ENCODE results near the gene SPIB. TPM values are rescaled to one million over a fixed set of nuclear protein-coding genes. Genes with fewer than 3 reads are reported as not detected.
"Not testable (repeated sequence)": the region's sequence is repeated elsewhere in the genome, so short reads cannot be mapped to it uniquely, and the experiment has no call there.

Gene SPIB
- total RNA-seq, 1 donor from 2014 or later: 0.72 TPM

DNA sequence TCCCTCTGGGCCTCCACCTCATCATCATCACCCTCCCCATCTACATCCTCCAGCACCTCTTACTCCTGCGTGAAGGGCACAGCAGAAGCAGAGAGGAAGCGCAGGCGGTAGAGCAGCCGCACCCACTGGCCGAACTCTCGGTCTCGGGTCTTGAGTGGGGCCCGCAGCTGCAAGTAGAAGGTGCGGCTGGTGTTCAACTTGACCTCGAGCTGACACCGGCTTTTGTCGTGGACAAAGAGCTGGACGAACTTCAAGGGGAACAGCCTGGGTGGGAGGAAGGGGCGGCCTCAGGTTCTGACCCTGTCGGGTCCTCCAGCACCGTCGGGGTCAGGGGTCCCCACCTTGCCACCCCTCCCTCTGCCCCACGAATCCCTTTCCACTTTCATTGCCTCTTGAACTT lies 48.8 kb downstream of the SPIB start:
- DNase-seq (ENCODE audit: low spot score): no peak

DNA sequence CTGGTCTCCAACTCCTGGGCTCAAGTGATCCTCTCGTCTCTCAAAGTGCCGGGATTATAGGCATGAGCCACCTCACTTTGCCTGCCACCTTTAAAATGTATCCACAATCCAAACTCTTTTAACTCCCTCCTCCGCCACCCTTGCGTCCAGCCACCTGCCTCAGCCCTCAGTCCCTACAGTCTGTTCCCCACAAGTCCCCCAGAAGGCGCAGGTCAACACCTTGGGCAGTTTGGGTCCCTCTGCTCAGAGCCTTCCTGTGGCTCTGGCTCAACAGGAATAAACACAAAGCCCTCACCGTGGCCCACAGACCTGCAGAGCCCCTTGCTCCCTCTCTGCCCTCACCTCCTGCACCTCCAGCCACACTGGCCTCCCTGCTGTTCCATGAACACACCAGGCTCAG lies 50.1 kb downstream of the SPIB start:
- DNase-seq (ENCODE audit: low spot score): no peak

DNA sequence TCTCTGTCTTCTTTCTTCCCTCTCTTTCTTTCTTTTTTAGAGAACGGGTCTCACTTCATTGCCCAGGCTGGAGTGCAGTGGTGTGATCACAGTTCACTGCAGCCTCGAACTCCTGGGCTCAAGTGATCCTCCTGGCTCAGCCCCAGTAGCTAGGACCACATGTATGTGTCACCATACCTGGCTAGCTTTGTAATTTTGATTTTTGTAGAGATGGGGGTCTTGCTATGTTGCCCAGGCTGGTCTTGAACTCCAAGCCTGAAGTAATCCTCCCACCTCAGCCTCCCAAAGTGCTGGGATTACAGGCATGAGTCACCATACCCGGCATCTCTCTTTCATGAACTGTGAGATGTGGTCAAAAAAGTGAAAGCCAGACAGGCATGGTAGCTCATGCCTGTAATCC lies 54.6 kb downstream of the SPIB start:
- not testable (repeated sequence) for DNase-seq (ENCODE audit: low spot score)

DNA sequence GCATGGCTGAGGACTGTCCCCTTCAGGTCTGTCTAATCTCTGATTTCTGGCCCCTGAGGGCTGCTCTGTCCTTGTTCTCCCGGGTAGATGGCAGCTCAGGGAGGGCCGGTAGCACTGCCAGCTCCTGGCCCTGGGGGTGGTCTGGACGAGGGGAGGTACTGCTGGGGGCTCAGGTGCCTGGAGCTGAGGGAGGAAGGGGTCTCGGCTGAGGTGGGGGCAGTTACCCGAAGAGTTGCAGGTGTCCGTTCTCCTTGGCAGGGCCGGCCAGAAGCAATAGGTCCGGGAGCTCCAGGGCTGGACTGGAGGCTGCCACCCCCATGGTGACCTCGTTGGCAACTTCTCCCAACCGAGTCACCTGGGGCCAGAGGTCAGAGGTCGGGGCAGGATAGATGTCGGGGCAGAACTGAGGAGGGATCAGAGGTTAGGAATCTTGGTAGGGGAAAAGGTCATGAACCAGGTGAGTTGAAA lies 56.4 kb downstream of the SPIB start:
- no peak for DNase-seq (ENCODE audit: low spot score)

DNA sequence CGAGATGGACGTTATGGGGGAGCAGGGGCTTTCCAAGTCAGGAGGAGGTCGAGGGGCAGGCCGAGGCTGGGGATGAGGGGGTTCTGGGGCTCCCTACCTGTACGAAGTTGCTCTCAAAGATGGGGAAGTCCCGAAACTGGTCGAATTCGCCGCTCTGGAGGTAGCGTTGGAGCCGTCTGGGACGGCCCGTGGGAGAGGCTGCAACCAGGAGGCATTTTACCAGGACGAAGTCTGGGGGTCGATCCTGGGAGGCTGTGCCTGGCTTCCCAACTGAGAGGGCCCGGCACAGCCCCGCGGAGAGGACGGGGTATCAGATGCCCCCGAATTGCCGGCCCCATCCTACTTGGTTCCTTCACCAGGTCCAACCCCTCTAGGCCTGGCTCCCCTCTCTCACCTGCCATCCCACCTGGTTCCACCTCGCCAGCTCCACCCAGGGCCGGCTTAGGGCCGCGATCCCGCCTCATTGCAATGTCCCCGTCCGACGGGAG lies 57.0 kb downstream of the SPIB start:
- DNase-seq (ENCODE audit: low spot score): no peak

DNA sequence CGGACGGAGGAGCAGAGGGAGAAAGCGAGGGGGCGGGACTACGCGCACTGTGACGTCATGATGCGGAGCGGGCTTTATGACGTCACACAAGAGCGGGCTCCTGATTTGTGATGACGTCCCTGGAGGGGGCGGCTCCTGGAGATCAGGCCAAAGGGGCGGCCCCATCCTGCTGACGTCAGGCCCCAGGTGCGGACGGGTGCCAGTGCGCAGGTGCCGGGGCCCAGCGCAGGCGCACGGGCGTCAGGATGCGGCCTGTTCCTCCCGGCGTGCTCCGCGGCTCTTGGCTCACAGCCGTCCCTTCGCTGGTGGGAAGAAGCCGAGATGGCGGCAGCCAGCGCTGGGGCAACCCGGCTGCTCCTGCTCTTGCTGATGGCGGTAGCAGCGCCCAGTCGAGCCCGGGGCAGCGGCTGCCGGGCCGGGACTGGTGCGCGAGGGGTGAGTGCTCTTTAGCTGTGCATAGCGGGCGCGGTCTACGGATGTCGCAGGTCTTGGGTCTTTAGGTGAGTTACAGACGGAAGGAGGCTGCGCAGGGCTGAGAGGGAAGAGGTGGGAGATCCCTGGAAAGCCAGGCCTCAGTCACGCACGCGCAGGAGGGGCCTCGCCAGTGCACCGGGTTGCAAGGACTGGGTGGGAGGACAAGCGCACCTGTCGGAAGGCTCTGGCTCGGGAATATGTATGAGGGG lies 57.6 kb downstream of the SPIB start, which contains the start of the genes EMC10 and GARIN5A:
TSS of gene EMC10 (plus strand) at position 284 of the 683 bp plus-strand sequence. CDS start at position 322, 38 bp downstream.
TSS of gene GARIN5A (minus strand) at position 625 of the 683 bp plus-strand sequence. CDS start at position 165, 460 bp downstream.
- peak; percentile 92 for DNase-seq (ENCODE audit: low spot score)

DNA sequence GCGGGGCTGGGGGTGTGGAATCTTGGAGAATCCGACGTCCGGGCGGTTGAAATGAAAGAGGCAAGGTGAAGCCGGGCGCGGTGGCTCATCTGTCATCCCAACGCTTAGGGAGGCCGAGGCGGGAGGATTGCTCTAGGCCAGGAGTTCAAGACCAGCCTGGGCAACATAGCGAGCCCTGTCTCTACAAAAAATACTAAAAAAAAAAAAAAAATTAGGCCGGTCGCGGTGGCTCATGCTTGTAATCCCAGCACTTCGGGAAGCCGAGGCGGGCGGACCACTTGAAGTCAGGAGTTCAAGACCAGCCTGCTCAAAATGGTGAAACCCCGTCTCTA lies 58.1 kb downstream of the SPIB start:
- no peak for DNase-seq (ENCODE audit: low spot score)

DNA sequence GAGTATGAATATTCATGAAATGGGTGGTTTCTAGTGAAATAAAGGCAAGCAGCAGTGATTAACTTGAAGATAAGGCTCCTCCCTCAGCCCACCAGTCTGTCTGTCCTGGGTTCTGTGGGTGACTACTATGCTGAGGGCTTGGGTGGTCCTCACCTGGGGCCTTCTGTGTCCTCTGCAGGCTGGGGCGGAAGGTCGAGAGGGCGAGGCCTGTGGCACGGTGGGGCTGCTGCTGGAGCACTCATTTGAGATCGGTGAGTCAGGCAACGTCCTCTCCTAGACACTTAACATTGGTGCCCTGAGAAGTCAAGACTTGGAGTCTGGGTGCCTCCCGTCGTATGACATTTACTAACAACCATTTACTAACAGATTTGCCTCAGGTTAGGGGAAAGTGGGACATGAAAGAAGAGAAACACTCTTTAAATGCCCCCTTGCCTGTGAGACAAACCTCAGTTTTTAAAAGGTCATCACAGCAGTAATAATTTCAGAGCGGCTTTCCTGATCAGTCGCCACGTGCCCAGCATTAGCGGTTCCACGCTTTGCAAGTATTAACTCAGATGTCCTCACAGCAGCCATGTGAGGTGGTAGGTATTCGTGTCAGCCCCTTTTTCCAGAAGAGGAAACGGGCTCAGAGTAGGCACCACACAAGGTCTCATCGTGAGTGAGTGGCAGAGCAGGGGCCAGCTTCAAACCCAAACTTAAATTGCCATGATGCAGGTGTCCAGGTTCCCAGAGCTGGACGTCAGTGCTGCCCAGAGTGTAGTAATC lies 59.2 kb downstream of the SPIB start:
- DNase-seq (ENCODE audit: low spot score): no peak

DNA sequence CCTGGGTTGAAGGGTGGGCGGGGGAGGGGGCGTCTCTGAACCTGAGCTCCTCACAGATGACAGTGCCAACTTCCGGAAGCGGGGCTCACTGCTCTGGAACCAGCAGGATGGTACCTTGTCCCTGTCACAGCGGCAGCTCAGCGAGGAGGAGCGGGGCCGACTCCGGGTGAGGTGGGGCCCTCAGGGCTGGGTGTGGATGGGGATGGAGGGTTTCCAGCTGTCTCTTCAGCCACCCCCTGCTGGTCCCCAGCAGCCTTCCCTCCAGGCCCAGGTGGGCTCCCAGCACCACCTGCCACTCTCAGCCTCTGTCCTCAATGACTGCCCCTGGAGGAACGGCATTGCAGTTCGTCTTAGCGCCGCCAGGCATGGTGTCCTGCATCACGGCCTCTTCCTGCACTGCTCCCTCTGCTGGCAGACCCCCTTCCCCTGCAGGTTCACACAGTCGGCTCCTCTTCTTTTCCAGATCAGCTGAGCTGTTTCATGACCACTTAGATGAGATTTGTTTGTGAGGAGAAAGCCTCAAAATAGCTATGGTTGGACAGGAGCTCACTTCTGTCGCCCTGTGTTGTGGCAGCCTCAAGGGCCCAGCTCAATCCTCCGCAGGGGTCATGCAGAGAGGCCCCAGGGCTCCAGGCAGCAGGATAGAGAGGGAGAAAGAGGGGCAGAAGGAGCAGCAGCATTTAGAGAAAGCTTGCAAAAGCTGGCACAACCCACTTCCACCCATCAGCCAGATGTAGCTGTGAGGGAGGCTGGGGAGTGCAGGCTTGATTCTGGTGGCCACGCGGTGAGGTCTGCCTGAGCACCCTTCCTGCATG lies 60.4 kb downstream of the SPIB start:
- DNase-seq (ENCODE audit: low spot score): no peak

DNA sequence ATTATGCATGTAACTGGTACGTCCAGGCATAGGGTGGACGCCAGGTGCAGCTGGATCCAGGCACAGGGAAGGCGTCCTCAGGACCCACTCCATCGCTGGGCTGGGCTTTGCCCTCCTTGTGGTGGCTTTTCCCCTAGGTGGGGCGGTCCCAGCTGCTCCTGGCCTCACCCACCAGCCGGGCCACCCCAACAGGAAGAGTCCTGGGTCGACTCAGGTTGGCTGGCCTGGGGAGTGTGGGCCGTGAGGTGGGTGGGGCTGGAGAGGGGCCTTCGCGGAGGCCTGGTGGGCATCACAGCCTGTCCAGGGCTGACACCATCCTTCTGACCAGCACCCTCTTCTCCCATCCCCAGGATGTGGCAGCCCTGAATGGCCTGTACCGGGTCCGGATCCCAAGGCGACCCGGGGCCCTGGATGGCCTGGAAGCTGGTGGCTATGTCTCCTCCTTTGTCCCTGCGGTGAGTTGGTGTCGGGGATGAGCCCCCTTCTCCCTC lies 61.1 kb downstream of the SPIB start:
- no peak for DNase-seq (ENCODE audit: low spot score)

DNA sequence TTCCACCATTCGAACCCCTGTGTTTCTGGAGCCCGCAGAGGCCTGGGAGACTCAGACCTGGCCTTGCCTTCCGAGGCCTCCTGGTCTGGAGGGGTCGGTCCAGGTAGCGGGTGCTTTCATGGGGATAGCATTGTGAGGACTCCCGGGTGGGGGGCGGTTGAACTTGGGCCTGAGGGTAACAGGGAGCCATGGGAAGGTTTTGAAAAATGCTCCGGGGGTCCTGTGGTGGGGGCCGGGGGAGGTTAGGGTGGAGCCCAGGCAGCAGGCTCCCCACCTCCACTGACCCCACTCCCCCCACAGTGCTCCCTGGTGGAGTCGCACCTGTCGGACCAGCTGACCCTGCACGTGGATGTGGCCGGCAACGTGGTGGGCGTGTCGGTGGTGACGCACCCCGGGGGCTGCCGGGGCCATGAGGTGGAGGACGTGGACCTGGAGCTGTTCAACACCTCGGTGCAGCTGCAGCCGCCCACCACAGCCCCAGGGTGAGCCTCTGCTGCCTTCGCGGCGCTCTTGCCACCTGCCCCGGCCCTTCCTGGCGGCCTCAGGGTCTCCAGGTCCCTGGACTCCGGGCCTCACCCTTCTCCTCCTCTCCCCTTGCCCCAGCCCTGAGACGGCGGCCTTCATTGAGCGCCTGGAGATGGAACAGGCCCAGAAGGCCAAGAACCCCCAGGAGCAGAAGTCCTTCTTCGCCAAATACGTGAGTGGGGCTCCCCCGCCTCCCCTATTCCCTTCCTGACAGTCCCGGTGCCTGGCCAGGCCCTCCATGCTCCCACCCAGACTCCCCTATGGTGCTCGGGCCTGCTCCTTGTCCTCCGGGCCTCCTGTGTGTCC lies 61.8 kb downstream of the SPIB start:
- no peak for DNase-seq (ENCODE audit: low spot score)

Other genes with a start within 250 kb of the SPIB start
- gene MYH14, start 215.3 kb upstream of the SPIB start, total RNA-seq (ENCODE audit: insufficient read depth, low replicate concordance): 17.1 TPM
- gene KCNC3, start 89.6 kb upstream of the SPIB start, total RNA-seq (ENCODE audit: insufficient read depth, low replicate concordance): 0.48 TPM
- 1.2 TPM for gene NAPSA, start 53.3 kb upstream of the SPIB start, total RNA-seq (ENCODE audit: insufficient read depth, low replicate concordance)
- gene NR1H2, start 42.5 kb upstream of the SPIB start, total RNA-seq (ENCODE audit: insufficient read depth, low replicate concordance): 46.2 TPM
- 7.2 TPM for gene POLD1, start 34.6 kb upstream of the SPIB start, total RNA-seq (ENCODE audit: insufficient read depth, low replicate concordance)
- gene MYBPC2, start 14.0 kb downstream of the SPIB start, total RNA-seq (ENCODE audit: insufficient read depth, low replicate concordance): not detected
- 37.1 TPM for gene EMC10, start 57.6 kb downstream of the SPIB start, total RNA-seq (ENCODE audit: insufficient read depth, low replicate concordance)
- not detected for gene GARIN5A, start 57.9 kb downstream of the SPIB start, total RNA-seq (ENCODE audit: insufficient read depth, low replicate concordance)
- gene JOSD2, start 92.3 kb downstream of the SPIB start, total RNA-seq (ENCODE audit: insufficient read depth, low replicate concordance): 20.5 TPM
- not detected for gene ASPDH, start 95.0 kb downstream of the SPIB start, total RNA-seq (ENCODE audit: insufficient read depth, low replicate concordance)
- gene LRRC4B, start 149.5 kb downstream of the SPIB start, total RNA-seq (ENCODE audit: insufficient read depth, low replicate concordance): 35.9 TPM
- 0.48 TPM for gene SYT3, start 220.9 kb downstream of the SPIB start, total RNA-seq (ENCODE audit: insufficient read depth, low replicate concordance)
- gene C19orf81, start 230.5 kb downstream of the SPIB start, total RNA-seq (ENCODE audit: insufficient read depth, low replicate concordance): not detected